Ascending aorta (tissue), 2 donors: Measurements from ENCODE around the gene FZR1. TPM values are rescaled to one million over a fixed set of nuclear protein-coding genes. Genes with fewer than 3 reads are reported as not detected.

Experiments used
- DNase-seq, 2 donors: peaks; one replicate each; pipeline ENCODE4 v3.0.0-alpha.2; 2019; ENCODE audit warnings: low spot score in 2 of 2
- H3K27ac ChIP-seq, 2 donors: fragments of 200-600 bp; sonication (generic); one replicate each; pipeline ENCODE4 v1.5.1; 2016 to 2017; ENCODE audit warnings: mild to moderate bottlenecking in 1 of 2
- H3K27me3 ChIP-seq: fragments of 200-600 bp; sonication (generic); one replicate; pipeline ENCODE4 v1.5.1; 2017
- H3K36me3 ChIP-seq, 2 donors: fragments of 200-600 bp; sonication (generic); one replicate each; pipeline ENCODE4 v1.5.1; 2016
- H3K4me1 ChIP-seq, 2 donors: fragments of 200-600 bp; sonication (generic); one replicate each; pipeline ENCODE4 v1.5.1; 2016 to 2017; ENCODE audit warnings: mild to moderate bottlenecking in 1 of 2
- H3K4me3 ChIP-seq, 2 donors: fragments of 200-600 bp; sonication (generic); one replicate each; pipeline ENCODE4 v1.5.1; 2016 to 2017; ENCODE audit warnings: mild to moderate bottlenecking in 1 of 2
- H3K9me3 ChIP-seq, 2 donors: fragments of 200-600 bp; sonication (generic); one replicate each; pipeline ENCODE4 v1.5.1; 2016
- CTCF ChIP-seq, 3 experiments: fragments of 200-600 bp in 2 of 3; fragments of 450-650 bp in 1 of 3; sonication (generic) in 2 of 3; IDR thresholded peaks; one replicate each; pipeline ENCODE4 v1.5.1; 2016 to 2019; ENCODE audit warnings: antibody characterized with exemption in 3 of 3, mild to moderate bottlenecking in 1 of 3, moderate library complexity in 1 of 3
- intact Hi-C: fragments of 100-400 bp; cut with DNase I; formaldehyde crosslinking; loops from one replicate; pipeline ENCODE4 v1.15.1; 2023
- total RNA-seq: library from RNA; depleted of rRNA; stranded (reverse); fragments of >200 nt; gene quantifications from one replicate; pipeline ENCODE4 v1.1.0, GENCODE V29; 2016

FZR1 gene
- total RNA-seq, 1 donor from 2014 or later: 56.8 TPM

GRCh38 chr19:3570606-3571011, 64.5 kb downstream of the FZR1 start:
- Histone ChIP-seq H3K27ac (no peak overlapping the region), H3K27me3 (no peaks in the 10 kb centered on the region), H3K36me3 (peaks cover 0 to 6% of the 10 kb centered on the region in 2 donors), H3K4me1 (peaks cover 8 to 10% of the 10 kb centered on the region in 2 donors), H3K9me3 (no peaks in the 10 kb centered on the region), H3K4me3 (no peak overlapping the region)
- DNase-seq: no peak
- intact Hi-C loops: loop anchor here (5.0 kb wide), 1 partner anchor 63 kb away; the partner anchor contains the start of gene FZR1
- TF ChIP-seq CTCF (IDR thresholded peaks at IDR 0.05): no peak

- H3K4me1 ChIP-seq: peaks cover 8 to 21% of the 10 kb centered on the region in 2 donors
- no peaks in the 10 kb centered on the region for H3K27me3 ChIP-seq
- peak overlapping the region; percentile 89 to 92 for H3K4me3 ChIP-seq
- peak overlapping the region; percentile 15 to 38 for H3K27ac ChIP-seq
- H3K9me3 ChIP-seq: no peaks in the 10 kb centered on the region
- intact Hi-C loops: loop anchor here (1.0 to 5.0 kb wide), 4 partner anchors 15 to 65 kb away; partner anchors contain the start of genes FZR1, MFSD12 and TBXA2R
- peak; percentile 100 for DNase-seq
- TF ChIP-seq CTCF (IDR thresholded peaks at IDR 0.05): no peak
- peaks cover 0 to 6% of the 10 kb centered on the region in 2 donors for H3K36me3 ChIP-seq
Measured at GRCh38 chr19:3572132-3572854, 66.2 kb downstream of the FZR1 start.

- intact Hi-C loops: loop anchor here (1.0 to 5.0 kb wide), 4 partner anchors 16 to 66 kb away; partner anchors contain the start of genes FZR1, MFSD12 and TBXA2R
- Histone ChIP-seq H3K27me3 (no peaks in the 10 kb centered on the region), H3K4me3 (peak within 1 kb of the TSS; percentile 89 to 92), H3K36me3 (peaks cover 0 to 6% of the 10 kb centered on the region in 2 donors), H3K9me3 (no peaks in the 10 kb centered on the region), H3K4me1 (peaks cover 8 to 21% of the 10 kb centered on the region in 2 donors), H3K27ac (peak within 1 kb of the TSS; percentile 66 to 69)
- DNase-seq: no peak
- TF ChIP-seq CTCF (IDR thresholded peaks at IDR 0.05): no peak
Measured at GRCh38 chr19:3572855-3573161, 66.7 kb downstream of the FZR1 start, which contains the start of gene HMG20B. HMG20B (plus strand) TSS chr19:3572944; CDS start chr19:3573310, 366 bp downstream.

- H3K36me3 ChIP-seq: peaks cover 0 to 6% of the 10 kb centered on the region in 2 donors
- intact Hi-C loops: loop anchor here (2.0 to 5.0 kb wide), 2 partner anchors 33 to 66 kb away; partner anchors contain the start of genes FZR1 and TBXA2R
- DNase-seq: no peak
- H3K27me3 ChIP-seq: no peaks in the 10 kb centered on the region
- peaks cover 8 to 21% of the 10 kb centered on the region in 2 donors for H3K4me1 ChIP-seq
- peak overlapping the region; percentile 66 to 69 for H3K27ac ChIP-seq
- H3K4me3 ChIP-seq: peak overlapping the region; percentile 89 to 92
- TF ChIP-seq CTCF (IDR thresholded peaks at IDR 0.05): no peak
- no peaks in the 10 kb centered on the region for H3K9me3 ChIP-seq
Measured at GRCh38 chr19:3573162-3573857, 67.2 kb downstream of the FZR1 start.

GRCh38 chr19:3573858-3574637, 67.9 kb downstream of the FZR1 start:
- Histone ChIP-seq H3K9me3 (no peaks in the 10 kb centered on the region), H3K36me3 (peaks cover 0 to 6% of the 10 kb centered on the region in 2 donors), H3K4me3 (peak overlapping the region; percentile 89 to 92), H3K27ac (no peak overlapping the region), H3K27me3 (no peaks in the 10 kb centered on the region), H3K4me1 (peaks cover 8 to 21% of the 10 kb centered on the region in 2 donors)
- intact Hi-C loops: loop anchor here (2.0 to 5.0 kb wide), 2 partner anchors 33 to 67 kb away; partner anchors contain the start of genes FZR1 and TBXA2R
- peak; percentile 63 to 90 for DNase-seq
- TF ChIP-seq CTCF (IDR thresholded peaks at IDR 0.05): no peak
